Gastroesophageal sphincter (tissue), 3 donors: ENCODE measurements around the gene CLASP1.
"Not testable (repeated sequence)": the region's sequence is repeated elsewhere in the genome, so short reads cannot be mapped to it uniquely, and the experiment has no call there.

Source experiments
- CTCF ChIP-seq, 4 experiments: fragments of 200-600 bp in 2 of 4; fragments of 450-650 bp in 2 of 4; sonication (generic) in 1 of 4; IDR thresholded peaks; one replicate each; pipeline ENCODE4 v1.5.1; 2017 to 2019; ENCODE audit warnings: antibody characterized with exemption in 4 of 4, mild to moderate bottlenecking in 2 of 4, moderate library complexity in 2 of 4
- EP300 ChIP-seq: sonication (generic); formaldehyde crosslinking; IDR thresholded peaks from one replicate; pipeline ENCODE4 v1.6.1; 2017; ENCODE audit warnings: antibody characterized with exemption, mild to moderate bottlenecking
- POLR2A ChIP-seq, 2 donors: fragments of 450-650 bp; IDR thresholded peaks; one replicate each; pipeline ENCODE4 v1.6.1; 2017; ENCODE audit warnings: antibody characterized with exemption in 2 of 2, mild to moderate bottlenecking in 2 of 2, moderate library complexity in 1 of 2

GRCh38 chr2:121563754-121564153 is 85.5 kb downstream of the CLASP1 start:
- not testable (repeated sequence) for TF ChIP-seq POLR2A (IDR thresholded peaks at IDR 0.05); CTCF (IDR thresholded peaks at IDR 0.05); EP300
